Activated CD8-positive, alpha-beta T cell treated with anti-CD3 and anti-CD28 coated beads for 36 hours (primary cell): ENCODE measurements around the gene TYK2. TPM values are rescaled to one million over a fixed set of nuclear protein-coding genes. Genes with fewer than 3 reads are reported as not detected.
A peak's percentile ranks its signal among the peaks of the same experiment; 100 is the strongest.

ENCODE experiments used
- ATAC-seq: fragments of 200-7000 bp; cut with Tn5 transposase; one replicate; pipeline ENCODE4 v1.10.0; 2021; ENCODE audit warnings: mild to moderate bottlenecking, moderate library complexity
- CTCF ChIA-PET: fragments of 350-600 bp; sonication (Branson Sonifier 250); formaldehyde crosslinking; loops from one replicate; lab custom pipeline; 2021; ENCODE audit warnings: antibody characterized with exemption; lab: Charles Lee
- POLR2A ChIA-PET: fragments of 350-600 bp; sonication (Branson Sonifier 250); formaldehyde crosslinking; loops from one replicate; lab custom pipeline; 2021; ENCODE audit warnings: antibody characterized with exemption; lab: Charles Lee
- DNase-seq: peaks from one replicate; pipeline ENCODE4 v3.0.0-alpha.2; 2020
- H3K27ac Mint-ChIP-seq: one replicate; pipeline ENCODE4 v1.8.0; 2021; ENCODE audit warnings: mild to moderate bottlenecking, mixed read lengths
- H3K27me3 Mint-ChIP-seq: one replicate; pipeline ENCODE4 v1.8.0; 2021; ENCODE audit warnings: mixed read lengths
- H3K36me3 Mint-ChIP-seq: one replicate; pipeline ENCODE4 v1.8.0; 2021; ENCODE audit warnings: low read depth, mixed read lengths
- H3K4me1 Mint-ChIP-seq: one replicate; pipeline ENCODE4 v1.8.0; 2021; ENCODE audit warnings: low read depth, mixed read lengths
- H3K4me3 Mint-ChIP-seq: one replicate; pipeline ENCODE4 v1.8.0; 2021; ENCODE audit warnings: mild to moderate bottlenecking, moderate library complexity, mixed read lengths
- H3K9me3 Mint-ChIP-seq: one replicate; pipeline ENCODE4 v1.8.0; 2021; ENCODE audit warnings: mixed read lengths
- CTCF ChIP-seq: fragments of 200-600 bp; IDR thresholded peaks from one replicate; pipeline ENCODE4 v1.8.0; 2022; ENCODE audit warnings: antibody characterized with exemption, mild to moderate bottlenecking
- intact Hi-C: fragments of 100-400 bp; cut with micrococcal nuclease; formaldehyde crosslinking; loops from one replicate; pipeline ENCODE4 v1.10.0; 2022
- total RNA-seq, 2 experiments: library from RNA; stranded (reverse); gene quantifications; one replicate each; pipeline ENCODE4 v1.2.3, GENCODE V29; 2021

Gene TYK2
- total RNA-seq, 2 experiments from 2014 or later: 143 TPM

- Mint-ChIP-seq H3K27me3 (no peaks in the 10 kb centered on the region), H3K4me1 (peaks cover 46% of the 10 kb centered on the region), H3K9me3 (no peaks in the 10 kb centered on the region), H3K27ac (peak overlapping the region; percentile 98), H3K4me3 (peak overlapping the region; percentile 97), H3K36me3 (peaks cover 46% of the 10 kb centered on the region)
- ATAC-seq (peak; percentile 6), DNase-seq (no peak)
- no peak for TF ChIP-seq CTCF
- ChIA-PET CTCF (interaction anchor here (1.0 to 2.4 kb wide), 7 partner anchors 11 to 105 kb away, joined by 3 to 9 read pairs (median 3); partner anchors contain the start of gene ICAM1), POLR2A (interaction anchor here (0.8 to 3.5 kb wide), 13 partner anchors 9 to 84 kb away, joined by 3 to 30 read pairs (median 4); partner anchors contain the start of genes FDX2, ICAM1, ICAM5 and TYK2)
- intact Hi-C loops: loop anchor here (10.0 kb wide), 1 partner anchor 51 kb away; the partner anchor contains the start of gene TYK2
Measured at GRCh38 chr19:10333758-10334587, 46.4 kb downstream of the TYK2 start.

- peak within 1 kb of the TSS; percentile 97 for H3K4me3 Mint-ChIP-seq
- peak within 1 kb of the TSS; percentile 98 for H3K27ac Mint-ChIP-seq
- ATAC-seq (peak; percentile 97), DNase-seq (peak; percentile 99)
- H3K36me3 Mint-ChIP-seq: peaks cover 47% of the 10 kb centered on the region
- POLR2A ChIA-PET: interaction anchor here (0.8 to 3.5 kb wide), 16 partner anchors 10 to 225 kb away, joined by 3 to 30 read pairs (median 3); partner anchors contain the start of genes FDX2, ICAM1, ICAM5 and TYK2
- TF ChIP-seq CTCF: no peak
- peaks cover 38% of the 10 kb centered on the region for H3K4me1 Mint-ChIP-seq
- no peaks in the 10 kb centered on the region for H3K9me3 Mint-ChIP-seq
- intact Hi-C loops: loop anchor here (10.0 kb wide), 1 partner anchor 52 kb away; the partner anchor contains the start of gene TYK2
- H3K27me3 Mint-ChIP-seq: no peaks in the 10 kb centered on the region
- CTCF ChIA-PET: interaction anchor here (1.0 to 2.4 kb wide), 7 partner anchors 12 to 104 kb away, joined by 3 to 9 read pairs (median 3); partner anchors contain the start of gene ICAM1
Measured at GRCh38 chr19:10332965-10333757, 47.2 kb downstream of the TYK2 start, which contains the start of gene RAVER1. RAVER1 (minus strand) TSS chr19:10333529; CDS start chr19:10333507, 22 bp downstream.

- peaks cover 54% of the 10 kb centered on the region for H3K36me3 Mint-ChIP-seq
Measured at GRCh38 chr19:10332158-10332964, 48.0 kb downstream of the TYK2 start.

More at GRCh38 chr19:10332158-10332964, 48.0 kb downstream of the TYK2 start:
- peaks cover 37% of the 10 kb centered on the region for H3K4me1 Mint-ChIP-seq
- DNase-seq (no peak), ATAC-seq (no peak)
- peak overlapping the region; percentile 97 for H3K4me3 Mint-ChIP-seq
- H3K27me3 Mint-ChIP-seq: no peaks in the 10 kb centered on the region
- peak overlapping the region; percentile 98 for H3K27ac Mint-ChIP-seq
- no peak for TF ChIP-seq CTCF
- ChIA-PET CTCF (interaction anchor here (1.0 to 2.4 kb wide), 4 partner anchors 56 to 64 kb away, joined by 3 to 9 read pairs (median 5); partner anchors contain the start of gene ICAM1), POLR2A (interaction anchor here (1.0 to 3.5 kb wide), 13 partner anchors 9 to 224 kb away, joined by 3 to 30 read pairs (median 4); partner anchors contain the start of genes FDX2, ICAM1, ICAM5 and TYK2)
- no peaks in the 10 kb centered on the region for H3K9me3 Mint-ChIP-seq
- intact Hi-C loops: loop anchor here (10.0 kb wide), 1 partner anchor 52 kb away; the partner anchor contains the start of gene TYK2
